Skin of body (tissue), 2 donors: Measurements from ENCODE around the gene PRRT3. TPM values are rescaled to one million over a fixed set of nuclear protein-coding genes. Genes with fewer than 3 reads are reported as not detected.
"Not testable (repeated sequence)": the region's sequence is repeated elsewhere in the genome, so short reads cannot be mapped to it uniquely, and the experiment has no call there.

ENCODE experiments used
- DNase-seq: peaks from one replicate; lab custom pipeline; 2025; lab: John Stamatoyannopoulos, UW
- total RNA-seq: library from RNA; depleted of rRNA; stranded (reverse); fragments of >200 nt; gene quantifications from one replicate; pipeline ENCODE4 v1.2.3, GENCODE V29; 2014

The PRRT3 gene
- total RNA-seq, 1 donor from 2014 or later: 1.2 TPM

DNA sequence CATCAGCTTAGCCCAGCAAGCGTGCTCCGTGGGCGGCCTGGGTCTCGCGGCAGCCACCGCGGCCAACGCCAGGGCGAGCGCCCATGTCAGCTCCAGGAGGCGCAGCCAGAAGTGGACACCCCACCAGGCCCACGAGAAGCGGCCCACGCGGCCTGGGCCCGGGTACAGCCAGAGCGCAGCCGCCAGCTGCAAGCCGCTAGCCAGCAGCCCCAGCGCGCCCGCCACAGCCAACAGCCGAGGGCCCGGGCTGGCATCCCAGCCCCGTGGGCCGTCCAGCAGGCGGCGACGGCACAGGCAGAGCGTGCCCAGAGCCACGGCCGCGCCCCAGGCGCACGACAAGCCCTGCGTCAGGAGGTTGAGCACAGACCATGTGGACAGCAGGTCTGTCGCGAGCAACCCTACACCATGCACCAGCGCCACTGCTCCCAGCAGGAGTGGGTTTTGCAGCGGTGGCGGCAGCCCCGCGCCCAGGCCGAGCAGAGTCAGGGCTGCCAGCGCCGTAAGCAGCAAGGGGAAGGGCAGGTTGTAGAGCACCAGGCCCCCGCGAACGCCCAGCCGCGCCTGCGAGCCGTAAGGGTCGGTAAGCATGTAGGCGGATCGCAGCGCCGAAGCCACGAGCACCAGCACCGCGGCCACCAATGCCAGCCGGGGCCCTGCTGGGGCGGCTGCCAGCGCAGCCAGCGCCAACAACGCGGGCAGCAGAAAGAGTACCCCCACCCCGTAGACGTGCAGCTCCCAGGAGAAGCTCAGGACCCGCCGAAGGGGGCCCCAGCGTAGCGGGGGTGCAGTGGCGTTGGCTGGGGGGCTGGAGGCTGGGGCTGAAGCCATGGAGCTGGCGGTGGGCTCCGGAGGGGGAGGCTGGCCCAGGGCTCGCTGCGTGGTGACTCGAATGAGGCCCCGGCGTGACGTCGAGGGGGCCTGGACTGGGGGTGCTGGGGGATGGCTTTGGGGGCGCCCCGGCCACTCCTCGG lies 4.9 kb downstream of the PRRT3 start:
- DNase-seq: peak; percentile 17

DNA sequence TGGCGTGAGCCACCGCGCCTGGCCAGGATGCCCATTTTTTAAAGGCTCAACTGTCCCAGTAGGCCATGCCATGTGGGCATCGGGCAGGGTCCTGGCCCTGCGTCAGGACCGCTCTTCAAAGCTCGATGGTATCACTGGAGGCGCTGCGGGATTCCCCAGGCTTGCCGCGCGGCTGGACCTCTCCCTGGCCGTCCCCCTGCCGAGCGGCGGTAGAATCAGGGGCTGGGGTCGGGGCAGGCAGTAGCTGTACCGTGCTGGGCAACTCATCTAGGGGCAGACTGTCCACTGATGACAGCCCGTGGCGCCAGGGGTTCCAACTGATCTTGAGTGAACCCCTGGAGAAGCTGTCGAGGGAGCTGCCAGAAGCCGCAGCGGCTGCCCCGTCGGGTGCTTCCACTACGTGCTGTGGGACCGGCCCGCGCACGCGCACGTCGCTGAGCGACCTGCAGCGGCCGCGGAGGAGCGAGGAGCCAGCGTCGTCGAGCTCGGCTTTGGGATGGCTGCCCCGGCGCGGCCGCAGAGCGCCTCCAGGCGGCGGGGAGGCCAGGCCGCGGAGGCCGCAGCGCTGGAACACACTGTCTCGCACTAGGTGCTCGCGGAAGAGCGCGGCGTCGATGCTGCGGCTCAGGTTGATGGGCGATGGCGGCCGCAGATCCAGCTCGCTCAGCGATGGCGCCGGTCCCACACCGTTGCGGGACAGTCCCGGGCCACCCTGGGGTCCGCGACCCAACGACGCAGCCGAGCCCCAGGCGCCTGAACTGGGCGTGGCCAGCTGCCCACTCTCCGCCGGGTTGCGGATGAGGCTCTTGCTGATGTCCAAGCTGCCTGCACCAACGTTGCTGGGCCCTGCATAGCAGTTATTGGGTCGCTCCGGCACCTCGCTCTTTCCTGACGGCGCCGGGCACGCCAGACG lies 5.8 kb downstream of the PRRT3 start:
- DNase-seq: peak; percentile 86

DNA sequence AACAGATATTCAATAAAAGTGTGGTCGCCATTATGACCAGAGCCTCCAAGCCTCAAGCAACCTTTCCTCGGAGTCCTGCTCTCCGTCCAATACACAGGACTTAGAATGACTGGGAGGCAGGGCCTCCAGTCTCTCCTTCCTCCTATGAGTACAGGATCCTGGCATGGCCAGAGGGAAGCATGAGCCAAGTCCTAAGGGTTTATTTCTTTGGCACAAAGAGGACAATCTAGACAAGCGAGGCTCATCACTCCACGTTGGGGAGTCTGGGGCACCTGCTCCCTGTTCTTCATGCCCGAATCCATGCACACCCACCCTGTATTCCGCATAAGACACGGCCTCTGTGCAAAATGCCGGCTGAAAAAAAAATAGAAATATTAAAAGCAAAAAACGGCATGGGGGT lies 6.8 kb downstream of the PRRT3 start:
- DNase-seq: no peak

DNA sequence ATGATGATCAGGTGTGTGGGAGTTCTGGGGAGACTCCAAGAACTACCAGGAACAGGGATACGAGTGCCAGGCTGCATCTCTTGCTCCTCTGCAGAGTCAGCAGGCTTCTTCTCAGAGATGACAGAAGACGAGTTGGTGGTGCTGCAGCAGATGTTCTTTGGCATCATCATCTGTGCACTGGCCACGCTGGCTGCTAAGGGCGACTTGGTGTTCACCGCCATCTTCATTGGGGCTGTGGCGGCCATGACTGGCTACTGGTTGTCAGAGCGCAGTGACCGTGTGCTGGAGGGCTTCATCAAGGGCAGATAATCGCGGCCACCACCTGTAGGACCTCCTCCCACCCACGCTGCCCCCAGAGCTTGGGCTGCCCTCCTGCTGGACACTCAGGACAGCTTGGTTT lies 7.9 kb downstream of the PRRT3 start:
- DNase-seq: no peak

DNA sequence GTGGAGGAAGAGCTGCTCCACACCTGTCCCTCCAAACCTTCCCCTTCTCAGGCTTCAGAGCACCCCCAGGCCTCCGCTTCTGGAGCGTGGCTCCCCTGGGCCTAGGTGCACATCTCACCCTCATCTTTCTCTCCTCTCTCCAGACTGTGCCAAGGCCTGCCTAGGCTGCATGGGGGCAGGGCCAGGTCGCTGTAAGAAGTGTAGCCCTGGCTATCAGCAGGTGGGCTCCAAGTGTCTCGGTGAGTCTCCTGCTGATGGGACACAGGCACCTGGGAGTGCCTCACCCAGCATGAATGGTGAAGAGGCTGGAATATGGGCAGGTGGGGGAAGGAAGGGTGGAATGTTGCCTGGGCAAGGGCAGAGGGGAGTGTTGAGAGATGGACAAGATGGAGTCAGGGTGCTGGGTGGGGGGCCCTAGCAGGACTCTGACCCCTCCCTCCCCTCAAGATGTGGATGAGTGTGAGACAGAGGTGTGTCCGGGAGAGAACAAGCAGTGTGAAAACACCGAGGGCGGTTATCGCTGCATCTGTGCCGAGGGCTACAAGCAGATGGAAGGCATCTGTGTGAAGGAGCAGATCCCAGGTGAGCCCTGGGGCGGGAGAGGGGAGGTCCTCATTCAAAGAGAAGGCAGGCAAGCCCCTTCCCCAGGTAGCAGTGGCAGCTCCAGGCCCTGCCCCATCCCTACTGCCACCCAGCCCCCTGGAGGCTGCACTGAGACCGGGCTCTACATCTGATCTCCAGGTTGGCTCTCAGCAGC lies 9.1 kb downstream of the PRRT3 start:
- no peak for DNase-seq

DNA sequence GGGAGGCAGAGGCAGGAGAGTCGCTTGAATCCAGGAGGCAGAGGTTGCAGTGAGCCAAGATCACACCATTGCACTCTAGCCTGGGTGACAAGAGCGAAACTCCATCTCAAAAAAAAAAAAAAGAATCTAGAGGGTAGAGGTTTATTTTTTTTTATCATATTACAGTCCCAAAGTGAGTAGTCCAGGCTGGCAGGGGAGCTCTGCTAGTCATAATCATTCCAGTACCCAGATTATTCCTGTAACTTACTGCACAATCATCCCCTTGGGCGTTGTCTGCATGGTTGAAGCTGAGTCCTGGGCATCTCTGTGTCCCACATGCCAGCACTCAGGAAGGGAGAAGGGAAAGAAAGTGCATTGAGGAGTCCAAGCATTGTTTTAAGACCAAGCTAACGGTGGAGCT lies 10.0 kb downstream of the PRRT3 start:
- no peak for DNase-seq

DNA sequence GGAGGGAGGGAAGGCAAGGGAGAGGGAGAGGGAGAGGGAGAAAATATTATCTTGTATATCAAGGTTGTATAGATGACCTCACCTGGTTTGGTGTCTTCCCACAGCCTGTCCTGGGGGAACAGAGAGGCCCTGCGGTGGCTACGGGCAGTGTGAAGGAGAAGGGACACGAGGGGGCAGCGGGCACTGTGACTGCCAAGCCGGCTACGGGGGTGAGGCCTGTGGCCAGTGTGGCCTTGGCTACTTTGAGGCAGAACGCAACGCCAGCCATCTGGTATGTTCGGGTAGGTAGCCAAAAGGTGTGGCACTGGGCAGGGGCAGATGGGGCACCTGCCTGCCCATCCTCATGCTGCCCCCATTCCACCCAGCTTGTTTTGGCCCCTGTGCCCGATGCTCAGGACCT lies 11.5 kb downstream of the PRRT3 start:
- DNase-seq: no peak

DNA sequence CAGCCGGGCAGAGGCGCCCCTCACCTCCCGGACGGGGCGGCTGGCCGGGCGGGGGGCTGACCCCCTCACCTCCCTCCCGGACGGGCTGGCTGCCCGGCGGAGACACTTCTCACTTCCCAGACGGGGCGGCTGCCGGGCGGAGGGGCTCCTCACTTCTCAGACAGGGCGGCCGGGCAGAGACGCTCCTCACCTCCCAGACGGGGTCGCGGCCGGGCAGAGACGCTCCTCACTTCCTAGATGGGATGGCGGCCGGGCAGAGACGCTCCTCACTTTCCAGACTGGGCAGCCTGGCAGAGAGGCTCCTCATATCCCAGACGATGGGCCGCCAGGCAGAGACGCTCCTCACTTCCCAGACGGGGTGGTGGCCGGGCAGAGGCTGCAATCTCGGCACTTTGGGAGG lies 12.3 kb downstream of the PRRT3 start:
- DNase-seq: not testable (repeated sequence)

DNA sequence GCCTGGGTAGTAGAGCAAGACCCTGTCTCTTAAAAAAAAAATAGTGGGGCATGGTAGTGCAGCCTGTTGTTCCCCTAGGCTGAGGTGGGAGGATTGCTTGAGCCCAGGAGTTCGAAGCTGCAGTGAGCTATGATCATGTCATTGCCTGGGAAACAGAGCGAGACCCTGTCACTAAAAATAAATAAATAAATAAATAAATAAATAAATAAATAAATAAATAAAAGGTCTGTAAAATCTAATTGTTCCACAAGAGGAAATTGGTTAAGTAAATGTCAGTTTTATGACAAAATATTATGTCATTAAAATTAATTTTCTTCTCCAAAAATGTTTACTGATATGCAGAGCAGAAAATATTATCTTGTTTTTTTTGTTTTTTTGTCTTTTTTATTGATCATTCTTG lies 13.2 kb downstream of the PRRT3 start:
- no peak for DNase-seq

DNA sequence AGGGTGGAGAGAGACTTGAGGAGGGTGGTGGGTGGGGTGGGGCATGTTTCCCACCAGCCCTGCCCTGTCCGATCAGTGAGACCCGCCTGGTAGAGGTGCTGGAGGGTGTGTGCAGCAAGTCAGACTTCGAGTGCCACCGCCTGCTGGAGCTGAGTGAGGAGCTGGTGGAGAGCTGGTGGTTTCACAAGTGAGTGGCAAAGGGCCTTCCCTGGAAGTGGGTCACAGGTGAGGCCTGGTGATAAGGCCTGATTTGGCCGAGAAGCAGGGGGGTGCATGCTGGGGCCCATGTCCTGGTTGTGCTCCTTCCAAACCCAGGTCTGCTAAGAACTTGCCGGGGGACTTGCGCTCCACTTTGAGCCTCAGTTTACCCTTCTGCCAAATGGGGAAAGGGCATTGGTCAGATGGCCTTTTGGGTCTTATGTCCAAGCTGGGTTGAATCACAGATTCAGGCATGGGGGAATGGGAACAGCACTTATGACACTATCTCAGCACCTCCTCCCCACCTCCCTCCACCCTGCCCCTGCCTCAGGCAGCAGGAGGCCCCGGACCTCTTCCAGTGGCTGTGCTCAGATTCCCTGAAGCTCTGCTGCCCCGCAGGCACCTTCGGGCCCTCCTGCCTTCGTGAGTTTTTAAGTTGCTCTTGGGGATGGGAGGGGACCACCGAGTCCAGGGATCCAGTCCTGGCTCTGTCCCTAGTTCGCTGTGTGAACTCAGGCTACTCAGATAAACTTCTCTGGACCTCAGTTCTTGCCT lies 14.5 kb downstream of the PRRT3 start:
- no peak for DNase-seq

DNA sequence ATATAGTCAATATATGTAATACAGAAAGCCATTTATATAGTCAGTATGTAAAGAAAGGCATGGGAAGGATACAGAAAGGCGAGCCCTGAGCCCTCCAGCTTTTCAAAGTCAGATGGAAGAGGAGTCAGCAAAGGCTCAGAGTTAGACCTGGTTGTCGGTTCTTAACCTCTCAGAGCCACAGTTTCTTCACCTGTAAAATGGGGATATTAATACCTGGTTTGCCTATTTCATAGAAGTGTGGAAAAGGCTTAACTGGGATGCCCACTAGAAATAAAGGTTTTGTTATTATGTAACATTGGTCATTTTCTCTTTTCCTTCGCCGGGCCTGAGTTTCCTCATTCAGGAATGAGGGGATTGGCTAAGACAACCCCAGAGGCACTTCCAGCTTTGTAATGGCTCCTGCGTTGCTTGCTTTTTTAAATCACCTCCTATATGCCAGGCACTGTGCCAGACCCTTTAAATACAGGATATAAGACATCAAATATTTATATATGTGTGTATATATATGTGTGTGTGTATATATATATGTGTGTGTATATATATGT lies 16.2 kb downstream of the PRRT3 start:
- DNase-seq: no peak

DNA sequence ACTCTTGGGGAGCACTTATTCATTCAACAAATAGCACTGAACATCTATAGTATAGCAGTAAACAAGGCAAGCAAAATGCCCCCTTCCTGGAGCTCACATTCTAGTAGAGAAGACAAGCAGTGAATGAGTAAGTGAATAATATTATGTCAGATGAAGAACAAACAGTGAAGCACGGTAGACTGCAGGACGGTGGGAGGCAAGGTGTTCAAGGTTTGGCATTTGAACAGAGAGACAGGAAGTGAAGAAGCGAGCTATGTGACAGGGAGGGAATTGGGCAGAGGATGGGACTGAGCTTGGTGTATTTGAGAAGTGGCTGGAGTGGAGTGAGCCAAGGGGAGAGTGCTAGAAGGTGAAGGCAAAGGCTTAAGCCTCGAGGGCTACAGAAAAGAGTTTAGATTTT lies 17.2 kb downstream of the PRRT3 start:
- DNase-seq: no peak

DNA sequence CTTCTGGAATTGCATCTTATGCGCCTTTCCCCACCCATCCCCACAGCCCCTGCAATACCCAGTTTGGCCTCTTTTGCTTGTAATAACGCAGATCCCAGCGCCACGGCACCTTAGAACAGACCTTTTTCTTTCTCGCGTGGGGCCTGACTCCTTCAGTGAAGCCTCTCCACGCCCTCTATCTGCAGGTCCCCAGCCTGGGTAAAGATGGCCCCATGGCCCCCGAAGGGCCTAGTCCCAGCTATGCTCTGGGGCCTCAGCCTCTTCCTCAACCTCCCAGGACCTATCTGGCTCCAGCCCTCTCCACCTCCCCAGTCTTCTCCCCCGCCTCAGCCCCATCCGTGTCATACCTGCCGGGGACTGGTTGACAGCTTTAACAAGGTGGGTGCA lies 18.0 kb downstream of the PRRT3 start:
- no peak for DNase-seq

DNA sequence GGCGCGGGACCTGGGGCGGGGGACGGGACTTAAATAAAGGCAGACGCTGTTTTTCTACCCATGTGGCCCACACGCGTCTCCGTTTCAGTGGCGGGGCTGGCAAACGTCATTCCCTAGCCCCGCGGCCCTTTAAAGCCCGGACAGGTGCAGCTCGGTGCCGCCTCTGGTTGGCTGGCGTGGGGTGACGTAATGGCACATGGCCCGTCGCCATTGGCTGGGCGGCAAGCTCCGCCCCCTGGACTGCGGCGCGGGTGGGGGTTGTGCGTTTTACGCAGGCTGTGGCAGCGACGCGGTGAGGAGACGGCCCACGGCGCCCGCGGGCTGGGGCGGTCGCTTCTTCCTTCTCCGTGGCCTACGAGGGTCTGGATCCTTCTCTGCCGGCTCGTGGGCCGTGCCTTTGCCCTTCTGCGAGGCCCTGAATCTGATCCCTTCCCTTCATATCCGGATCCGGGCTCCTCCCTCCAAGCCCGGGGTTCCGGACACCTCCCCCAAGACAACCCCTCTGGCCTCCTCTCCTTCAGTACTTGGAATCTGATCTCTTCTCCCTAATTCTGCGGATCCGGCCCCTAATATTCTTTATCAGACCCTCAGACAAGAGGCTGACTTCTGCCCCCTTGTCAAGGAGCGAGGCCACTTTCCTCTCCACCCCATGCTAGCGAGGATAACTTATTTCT lies 18.5 kb downstream of the PRRT3 start, which contains the start of gene CRELD1:
CRELD1 (plus strand) TSS at position 274 of the 674 bp plus-strand sequence. CDS start 605 bp downstream, outside the sequence.
- peak; percentile 88 for DNase-seq

DNA sequence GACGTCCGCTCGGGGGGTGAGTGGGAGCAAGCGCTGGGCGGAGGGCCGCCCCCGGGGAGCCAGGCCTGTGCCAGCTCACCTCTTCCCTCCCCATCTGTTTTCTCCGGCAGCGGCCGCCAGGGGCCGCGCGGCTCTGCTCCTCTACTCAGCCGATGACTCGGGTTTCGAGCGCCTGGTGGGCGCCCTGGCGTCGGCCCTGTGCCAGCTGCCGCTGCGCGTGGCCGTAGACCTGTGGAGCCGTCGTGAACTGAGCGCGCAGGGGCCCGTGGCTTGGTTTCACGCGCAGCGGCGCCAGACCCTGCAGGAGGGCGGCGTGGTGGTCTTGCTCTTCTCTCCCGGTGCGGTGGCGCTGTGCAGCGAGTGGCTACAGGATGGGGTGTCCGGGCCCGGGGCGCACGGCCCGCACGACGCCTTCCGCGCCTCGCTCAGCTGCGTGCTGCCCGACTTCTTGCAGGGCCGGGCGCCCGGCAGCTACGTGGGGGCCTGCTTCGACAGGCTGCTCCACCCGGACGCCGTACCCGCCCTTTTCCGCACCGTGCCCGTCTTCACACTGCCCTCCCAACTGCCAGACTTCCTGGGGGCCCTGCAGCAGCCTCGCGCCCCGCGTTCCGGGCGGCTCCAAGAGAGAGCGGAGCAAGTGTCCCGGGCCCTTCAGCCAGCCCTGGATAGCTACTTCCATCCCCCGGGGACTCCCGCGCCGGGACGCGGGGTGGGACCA lies 19.2 kb downstream of the PRRT3 start:
- DNase-seq: peak; percentile 32

DNA sequence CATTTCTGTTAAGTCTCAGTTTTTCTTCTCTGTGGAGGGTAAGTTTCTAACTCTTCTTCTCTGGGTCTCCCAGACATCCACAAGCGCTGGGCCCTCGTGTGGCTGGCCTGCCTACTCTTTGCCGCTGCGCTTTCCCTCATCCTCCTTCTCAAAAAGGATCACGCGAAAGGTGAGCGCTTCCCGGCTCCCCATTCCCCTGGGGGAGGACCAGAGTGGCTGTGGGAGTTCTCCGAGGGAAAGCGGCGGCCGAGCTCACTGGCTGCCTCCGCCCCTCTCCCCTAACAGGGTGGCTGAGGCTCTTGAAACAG lies 19.7 kb downstream of the PRRT3 start:
- no peak for DNase-seq

DNA sequence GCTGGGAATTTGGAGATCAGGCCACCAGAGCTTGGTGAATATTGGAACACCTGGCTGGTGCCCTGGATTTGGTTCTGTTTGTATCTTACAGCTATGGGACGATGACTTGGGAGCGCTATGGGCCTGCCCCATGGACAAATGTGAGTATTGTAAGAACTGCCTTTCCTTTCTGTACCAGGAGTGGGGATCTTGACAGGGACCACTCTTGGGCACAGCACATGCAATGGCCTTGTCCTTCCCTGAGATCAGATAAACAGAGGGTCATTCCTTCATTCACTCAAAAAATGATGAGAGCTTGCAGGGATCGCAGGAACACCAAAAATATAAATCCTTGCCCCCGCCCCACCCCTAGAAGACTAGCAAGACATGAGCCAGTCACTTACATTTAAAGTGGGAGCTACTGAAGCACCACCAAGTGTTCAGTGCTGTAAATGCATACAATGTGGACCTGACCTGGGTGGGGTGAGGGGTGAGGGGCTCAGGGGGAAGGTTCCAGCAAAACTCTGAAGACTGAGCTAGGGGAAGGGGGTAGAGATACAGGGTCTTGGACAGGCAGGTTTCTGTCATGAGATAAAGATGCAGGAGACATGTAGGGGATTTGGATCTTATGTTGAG lies 21.3 kb downstream of the PRRT3 start:
- DNase-seq: no peak

DNA sequence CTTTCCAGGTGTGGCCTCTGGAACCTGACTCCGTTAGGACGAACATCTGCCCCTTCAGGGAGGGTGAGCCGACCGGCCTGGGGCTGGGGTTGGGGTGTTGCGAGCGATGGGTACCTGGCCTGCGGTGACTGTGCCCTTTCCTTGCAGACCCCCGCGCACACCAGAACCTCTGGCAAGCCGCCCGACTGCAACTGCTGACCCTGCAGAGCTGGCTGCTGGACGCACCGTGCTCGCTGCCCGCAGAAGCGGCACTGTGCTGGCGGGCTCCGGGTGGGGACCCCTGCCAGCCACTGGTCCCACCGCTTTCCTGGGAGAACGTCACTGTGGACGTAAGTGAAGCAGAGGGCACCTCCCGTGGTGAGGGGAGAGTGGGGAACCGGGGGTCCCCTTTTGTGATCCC lies 24.1 kb downstream of the PRRT3 start:
- no peak for DNase-seq
